Gastrocnemius medialis (tissue), 4 donors: ENCODE data around the gene FRS2. TPM values are rescaled to one million over a fixed set of nuclear protein-coding genes. Genes with fewer than 3 reads are reported as not detected.
A peak's percentile ranks its signal among the peaks of the same experiment; 100 is the strongest.

Experiments used
- ATAC-seq, 2 donors: fragments of 150-250 bp; one replicate each; pipeline ENCODE4 v1.9.1; 2016
- DNase-seq, 2 donors: peaks; one replicate each; pipeline ENCODE4 v3.0.0-alpha.2; 2019
- H3K27ac ChIP-seq, 4 donors: fragments of 200-600 bp; sonication (generic); 1 replicate in 1 of 4; 2 replicates in 3 of 4; pipeline ENCODE4 v1.5.1; 2016 to 2018; ENCODE audit warnings: mild to moderate bottlenecking in 2 of 4, moderate library complexity in 1 of 4
- H3K27me3 ChIP-seq, 3 donors: fragments of 200-600 bp; sonication (generic) in 2 of 3; 1 replicate in 1 of 3; 2 replicates in 2 of 3; pipeline versions ENCODE4 v1.5.1 to v1.6.0; 2016 to 2019; ENCODE audit warnings: mild to moderate bottlenecking in 1 of 3, moderate library complexity in 1 of 3
- H3K36me3 ChIP-seq, 2 donors: fragments of 200-600 bp; sonication (generic) in 1 of 2; one replicate each; pipeline ENCODE4 v1.5.1; 2017 to 2018
- H3K4me1 ChIP-seq, 2 donors: fragments of 200-600 bp; sonication (generic) in 1 of 2; one replicate each; pipeline ENCODE4 v1.5.1; 2016 to 2017; ENCODE audit warnings: mild to moderate bottlenecking in 2 of 2
- H3K4me3 ChIP-seq, 4 donors: fragments of 200-600 bp; sonication (generic) in 3 of 4; 1 replicate in 1 of 4; 2 replicates in 3 of 4; pipeline ENCODE4 v1.5.1; 2016 to 2019; ENCODE audit warnings: mild to moderate bottlenecking in 2 of 4
- H3K9me3 ChIP-seq, 3 donors: fragments of 200-600 bp; sonication (generic) in 2 of 3; 1 replicate in 1 of 3; 2 replicates in 2 of 3; pipeline ENCODE4 v1.5.1; 2016 to 2019
- CTCF ChIP-seq, 5 experiments: fragments of 450-650 bp in 3 of 5; fragments of 200-600 bp in 2 of 5; sonication (generic) in 2 of 5; IDR thresholded peaks in 4 of 5; conservative IDR thresholded peaks in 1 of 5; 1 replicate in 4 of 5; 2 replicates in 1 of 5; pipeline ENCODE4 v1.5.1; 2016 to 2019; ENCODE audit warnings: antibody characterized with exemption in 5 of 5, mild to moderate bottlenecking in 3 of 5, moderate library complexity in 3 of 5
- POLR2A ChIP-seq, 2 donors: fragments of 450-650 bp; IDR thresholded peaks; one replicate each; pipeline ENCODE4 v1.6.1; 2017; ENCODE audit warnings: antibody characterized with exemption in 2 of 2, mild to moderate bottlenecking in 2 of 2, moderate library complexity in 2 of 2
- in situ Hi-C, 4 donors: fragments of 200-750 bp; cut with MboI; loops; one replicate each; pipeline versions ENCODE4 v1.15.0 to v1.8.0; 2017; ENCODE audit warnings: low sequenced_read_pairs in 4 of 4
- intact Hi-C: fragments of 100-400 bp; cut with DNase I; formaldehyde crosslinking; loops from one replicate; pipeline ENCODE4 v1.15.1; 2023; ENCODE audit warnings: low total_unique reads
- total RNA-seq, 4 donors: library from RNA; depleted of rRNA; stranded (reverse); fragments of >200 nt; gene quantifications; one replicate each; pipeline versions ENCODE4 v1.1.0 to v1.2.3, GENCODE V29; 2016

FRS2 gene
- total RNA-seq, 4 donors from 2014 or later = 21.0 to 32.1 (median 21.3) TPM

DNA sequence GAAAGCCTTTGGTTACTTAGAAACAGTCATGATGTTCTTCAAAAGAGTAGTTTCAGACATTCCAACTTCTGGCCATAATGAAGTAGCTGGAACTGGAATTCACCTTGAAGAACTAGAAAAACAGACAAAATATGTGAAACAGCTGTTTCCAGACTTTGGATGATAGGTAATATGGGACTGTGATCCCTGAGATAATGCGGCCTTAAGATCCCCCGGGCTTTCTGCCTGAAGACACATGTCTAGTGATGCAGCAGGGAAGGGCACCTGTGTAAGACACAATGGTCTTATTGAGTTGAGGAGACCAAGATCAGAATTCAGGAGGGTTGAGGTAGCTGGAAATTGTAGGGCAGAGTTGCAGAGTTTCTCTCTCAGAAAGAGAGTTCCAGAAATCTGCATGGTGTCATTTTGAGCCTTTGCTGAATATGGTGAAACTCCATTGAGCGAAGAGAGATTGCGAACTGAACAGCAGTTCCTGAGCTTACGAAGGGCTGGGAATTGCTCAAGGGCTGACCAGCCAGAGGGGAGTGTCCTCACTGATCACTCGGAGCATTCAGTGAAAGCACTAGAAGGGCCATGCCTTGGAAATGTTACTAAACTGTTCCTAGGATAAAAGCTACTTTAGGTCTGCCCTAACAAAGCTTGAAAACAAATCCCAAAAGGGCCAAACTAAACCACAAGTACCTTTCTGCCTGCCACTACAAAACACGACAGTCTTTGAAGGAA is 41.7 kb upstream of the FRS2 start:
- Histone ChIP-seq H3K4me1 (peaks cover 5 to 16% of the 10 kb centered on the region in 2 donors), H3K4me3 (no peak overlapping the region), H3K36me3 (no peaks in the 10 kb centered on the region), H3K27me3 (no peaks in the 10 kb centered on the region), H3K27ac (no peak overlapping the region), H3K9me3 (no peaks in the 10 kb centered on the region)
- intact Hi-C loops (no loop called here), in situ Hi-C loops (no loop called here)
- DNase-seq (no peak), ATAC-seq (no peak)
- TF ChIP-seq CTCF (IDR thresholded peaks at IDR 0.05 in 4 of 5, conservative IDR thresholded peaks at IDR 0.05 in 1 of 5) (no peak), POLR2A (IDR thresholded peaks at IDR 0.05) (no peak)

DNA sequence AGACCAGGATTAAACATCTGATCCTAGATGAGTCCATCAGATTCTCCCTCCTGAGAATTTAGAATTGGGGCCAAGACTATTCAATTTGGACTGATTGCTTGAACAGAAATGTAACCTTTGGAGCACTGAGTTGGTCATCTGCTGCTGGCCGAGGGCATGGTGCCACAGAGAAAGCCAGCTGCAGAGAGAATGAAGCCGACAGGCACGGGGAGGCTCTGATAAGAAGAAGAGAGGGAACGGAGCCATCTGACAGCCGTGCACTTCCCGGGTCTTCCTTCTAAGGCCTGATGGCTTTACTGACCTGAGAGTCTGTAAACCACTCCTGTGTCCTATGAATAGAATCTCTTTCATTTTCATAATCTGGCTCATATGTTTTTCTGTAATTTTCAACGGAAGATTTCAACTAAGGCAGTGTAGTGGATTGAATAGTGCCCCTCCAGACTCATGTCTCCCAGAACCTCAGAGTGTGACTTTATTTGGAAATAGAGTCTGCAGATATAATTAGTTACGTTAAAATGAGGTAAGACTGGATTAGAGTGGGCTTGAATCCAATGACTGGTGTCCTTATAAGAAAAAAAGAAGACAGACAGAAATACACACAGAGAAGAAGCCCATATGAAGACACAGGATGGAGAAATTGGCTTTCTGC is 39.1 kb upstream of the FRS2 start:
- intact Hi-C loops (no loop called here), in situ Hi-C loops (no loop called here)
- no peak for DNase-seq
- H3K36me3 ChIP-seq = no peaks in the 10 kb centered on the region
- no peaks in the 10 kb centered on the region for H3K9me3 ChIP-seq
- H3K4me3 ChIP-seq = peak overlapping the region in 2 of 4 donors; percentile 13 to 28
- peak in 1 of 2 donors; percentile 44 for ATAC-seq
- peak overlapping the region; percentile 2 to 60 (median 20) for H3K27ac ChIP-seq
- peaks cover 5 to 16% of the 10 kb centered on the region in 2 donors for H3K4me1 ChIP-seq
- no peaks in the 10 kb centered on the region for H3K27me3 ChIP-seq
- TF ChIP-seq CTCF (IDR thresholded peaks at IDR 0.05 in 4 of 5, conservative IDR thresholded peaks at IDR 0.05 in 1 of 5) = no peak
- TF ChIP-seq POLR2A (IDR thresholded peaks at IDR 0.05) = no peak

DNA sequence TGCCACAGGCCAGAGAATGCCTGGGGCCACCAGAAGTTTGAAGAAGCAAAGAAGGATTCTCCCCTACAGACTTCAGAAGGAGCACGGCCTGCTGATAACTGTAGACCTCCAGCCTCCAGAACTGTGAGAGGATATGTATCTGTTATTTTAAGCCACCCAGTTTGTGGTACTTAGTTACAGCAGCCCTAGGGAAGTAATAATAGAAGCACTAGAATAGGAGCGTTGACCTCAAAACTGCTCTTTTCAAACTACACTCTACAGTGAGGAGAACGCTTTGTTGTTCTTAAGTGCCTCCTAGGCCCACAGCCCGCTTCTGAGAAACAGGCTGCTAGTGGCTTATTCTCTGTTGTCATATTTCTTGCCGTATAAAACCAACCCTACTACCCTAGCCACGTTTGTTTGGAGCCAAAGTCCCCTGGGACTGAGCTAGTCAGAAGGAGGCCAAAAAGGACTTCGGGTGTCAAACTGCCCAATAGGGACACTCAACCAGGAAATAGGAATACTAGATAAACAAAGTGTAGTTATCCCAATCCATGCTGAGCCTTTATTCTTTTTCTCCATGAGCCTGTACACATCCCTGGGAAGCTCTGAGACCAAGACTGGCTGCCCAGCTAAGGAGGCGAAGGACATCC is 38.5 kb upstream of the FRS2 start:
- peak overlapping the region; percentile 2 to 60 (median 20) for H3K27ac ChIP-seq
- DNase-seq = no peak
- no peaks in the 10 kb centered on the region for H3K27me3 ChIP-seq
- no peak overlapping the region for H3K4me3 ChIP-seq
- H3K36me3 ChIP-seq = no peaks in the 10 kb centered on the region
- ATAC-seq = peak in 1 of 2 donors; percentile 41
- H3K4me1 ChIP-seq = peaks cover 5 to 16% of the 10 kb centered on the region in 2 donors
- H3K9me3 ChIP-seq = no peaks in the 10 kb centered on the region
- TF ChIP-seq POLR2A (IDR thresholded peaks at IDR 0.05) = no peak
- in situ Hi-C loops (no loop called here), intact Hi-C loops (no loop called here)

DNA sequence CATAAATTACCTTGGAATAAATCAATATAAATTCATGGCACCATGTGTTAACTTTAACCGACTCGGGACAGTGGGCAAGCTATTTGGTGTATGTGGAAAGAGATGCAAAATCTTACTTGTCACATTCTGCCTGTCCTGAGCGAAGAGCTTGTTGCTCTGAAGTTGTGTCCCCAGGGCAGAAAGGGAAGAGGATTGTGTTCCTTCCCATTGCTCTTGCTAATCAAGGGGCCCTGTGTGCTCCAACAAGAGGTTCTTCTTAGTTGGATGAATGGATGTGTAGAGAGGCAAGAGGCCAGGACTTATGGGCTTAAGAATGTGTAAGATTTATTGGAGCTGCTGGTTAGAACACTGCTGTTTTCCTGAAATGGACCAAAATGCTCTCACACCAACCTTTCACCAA is 36.5 kb upstream of the FRS2 start:
- Histone ChIP-seq H3K4me1 (peaks cover 5 to 16% of the 10 kb centered on the region in 2 donors), H3K9me3 (no peaks in the 10 kb centered on the region), H3K27ac (no peak overlapping the region), H3K4me3 (no peak overlapping the region), H3K36me3 (no peaks in the 10 kb centered on the region), H3K27me3 (no peaks in the 10 kb centered on the region)
- in situ Hi-C loops = no loop called here
- ATAC-seq = no peak
- no peak for DNase-seq
- intact Hi-C loops = no loop called here
- no peak for TF ChIP-seq CTCF (IDR thresholded peaks at IDR 0.05 in 4 of 5, conservative IDR thresholded peaks at IDR 0.05 in 1 of 5)
- no peak for TF ChIP-seq POLR2A (IDR thresholded peaks at IDR 0.05)

- DNase-seq (no peak), ATAC-seq (no peak)
- H3K4me1 ChIP-seq = peaks cover 5 to 11% of the 10 kb centered on the region in 2 donors
- no peaks in the 10 kb centered on the region for H3K36me3 ChIP-seq
- no peak for TF ChIP-seq CTCF (IDR thresholded peaks at IDR 0.05 in 4 of 5, conservative IDR thresholded peaks at IDR 0.05 in 1 of 5)
- TF ChIP-seq POLR2A (IDR thresholded peaks at IDR 0.05) = no peak
- intact Hi-C loops = no loop called here
- H3K27ac ChIP-seq = no peak overlapping the region
- in situ Hi-C loops = no loop called here
- no peak overlapping the region for H3K4me3 ChIP-seq
- no peaks in the 10 kb centered on the region for H3K27me3 ChIP-seq
- no peaks in the 10 kb centered on the region for H3K9me3 ChIP-seq
Measured at GRCh38 chr12:69435644-69436043, 34.5 kb upstream of the FRS2 start.
